Erythroblast (primary cell): ENCODE measurements around the gene GLI3.

Experiments used
- DNase-seq, 2 experiments: peaks; one replicate each; lab custom pipeline; 2025; lab: John Stamatoyannopoulos, UW
- GATA1 ChIP-seq: IDR thresholded peaks from 2 replicates; pipeline ENCODE4 v1.6.1; 2011; ENCODE audit warnings: low read depth, mild to moderate bottlenecking, control low read depth, low read length, moderate library complexity
- POLR2A ChIP-seq: IDR thresholded peaks from 2 replicates; pipeline ENCODE4 v1.6.1; 2011; ENCODE audit warnings: mild to moderate bottlenecking, low read length

The GLI3 gene

DNA sequence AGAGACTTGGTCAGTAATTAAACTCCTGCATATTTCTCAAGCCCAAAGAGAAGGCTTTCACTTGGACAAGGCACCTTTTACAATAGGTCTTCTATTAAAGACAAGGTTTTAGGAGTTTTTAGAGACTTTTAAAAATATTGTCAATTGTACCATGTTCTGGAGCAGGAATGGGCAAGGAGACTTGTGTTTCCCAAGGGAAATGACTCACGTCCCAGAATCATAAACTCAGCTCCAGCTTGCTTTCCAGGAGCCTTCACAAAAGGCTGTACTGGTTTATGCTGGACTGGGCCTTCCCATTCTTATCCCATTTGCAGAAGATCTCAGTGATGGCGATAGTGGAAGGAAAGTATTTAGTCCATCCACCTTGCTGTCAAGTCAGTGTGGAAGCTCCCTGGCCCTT, 7.8 kb upstream of the GLI3 start:
- no peak for TF ChIP-seq GATA1
- TF ChIP-seq POLR2A = no peak
- no peak for DNase-seq

GRCh38 chr7:42242381-42242780, 5.4 kb upstream of the GLI3 start:
- DNase-seq = no peak
- TF ChIP-seq POLR2A (no peak), GATA1 (no peak)

DNA sequence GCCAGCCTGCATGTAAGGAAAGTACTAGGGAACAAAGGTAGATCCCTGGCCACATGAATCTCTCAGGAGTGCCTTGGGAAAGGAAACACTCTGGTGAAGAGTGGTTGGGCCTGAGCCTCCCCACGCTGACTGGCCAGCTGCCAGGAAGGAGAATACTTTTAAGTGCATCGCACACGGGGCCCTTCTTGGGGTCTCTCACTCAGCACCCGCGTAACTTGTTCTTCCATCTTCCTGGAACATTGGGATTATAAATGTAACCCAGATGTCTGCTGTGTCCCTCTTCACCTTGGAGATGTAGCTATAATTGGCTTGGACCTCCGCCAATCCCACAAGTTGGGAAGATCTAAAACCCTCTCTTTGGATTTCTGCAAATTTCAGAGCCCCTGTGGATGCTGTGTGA, 4.4 kb upstream of the GLI3 start:
- no peak for TF ChIP-seq GATA1
- TF ChIP-seq POLR2A = no peak
- no peak for DNase-seq

- TF ChIP-seq GATA1 = no peak
- no peak for TF ChIP-seq POLR2A
- no peak for DNase-seq
Measured at GRCh38 chr7:42240416-42240815, 3.4 kb upstream of the GLI3 start.

DNA sequence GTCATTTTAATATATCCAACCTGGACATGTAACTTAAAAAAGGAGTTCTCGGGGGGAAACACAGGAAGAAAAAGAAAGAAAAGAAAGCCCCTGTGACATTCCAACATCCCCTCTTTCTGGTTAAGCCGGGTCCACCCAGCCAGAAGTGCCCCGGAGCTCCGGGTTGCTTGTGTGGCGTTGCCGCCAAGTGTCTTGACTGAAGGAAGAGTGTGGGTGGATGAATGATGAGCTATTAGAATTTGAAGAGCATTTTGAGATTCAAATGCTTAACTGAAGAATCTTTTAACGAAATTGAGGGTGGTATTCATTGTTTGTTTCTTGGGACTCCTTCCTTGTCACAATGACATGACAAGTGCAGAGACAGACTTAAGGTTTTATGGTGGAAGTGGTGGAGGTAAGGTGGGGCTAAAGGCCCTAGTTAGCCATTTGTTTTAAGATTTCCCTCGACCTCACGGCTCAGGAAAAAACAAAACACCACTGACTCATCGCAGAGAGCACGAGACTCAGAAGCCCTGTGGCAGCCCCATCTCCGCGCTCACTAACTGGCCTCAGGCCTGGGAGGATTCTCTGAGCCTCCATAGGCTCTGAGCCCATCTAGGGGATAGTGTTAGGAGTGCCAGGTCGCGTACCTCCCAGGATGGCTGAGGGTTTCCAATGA, 1.8 kb upstream of the GLI3 start:
- TF ChIP-seq GATA1 (no peak), POLR2A (no peak)
- DNase-seq = no peak

DNA sequence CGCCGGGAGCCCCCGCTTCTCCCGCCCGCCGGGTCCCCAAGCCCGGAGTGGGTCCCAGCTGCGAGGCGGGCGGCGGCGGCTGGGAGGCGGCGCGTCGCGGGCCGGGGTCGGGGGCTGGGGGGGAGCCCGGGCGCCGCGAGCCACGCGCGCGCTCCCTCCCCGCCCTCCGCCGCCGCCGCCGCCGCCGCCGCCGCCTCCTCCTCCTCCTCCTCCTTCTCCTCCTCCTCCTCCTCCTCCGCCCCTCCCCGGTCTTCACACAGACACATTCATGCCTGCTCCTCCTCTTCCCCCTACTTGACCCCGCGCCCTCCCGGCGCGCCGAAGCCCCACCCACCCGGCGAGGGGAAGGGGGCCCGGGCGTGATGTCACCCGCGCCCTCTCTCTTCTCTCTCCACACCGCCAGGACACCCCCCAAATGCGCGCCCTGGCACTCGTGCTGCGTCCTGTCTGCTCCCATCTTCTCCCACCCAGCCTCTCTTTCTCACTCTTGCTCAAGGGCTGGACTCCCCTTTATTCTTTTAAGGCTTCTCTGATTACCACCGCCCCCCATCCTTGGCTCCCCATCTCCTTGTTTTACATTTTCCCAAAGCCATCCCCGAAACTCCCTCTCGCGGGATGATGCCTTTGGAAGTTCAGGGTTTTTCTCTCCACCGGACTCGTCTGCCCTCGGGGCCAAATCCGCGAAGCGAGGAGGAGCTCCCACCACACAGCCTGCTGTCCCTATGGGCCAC, 967 bp upstream of the GLI3 start:
- TF ChIP-seq GATA1 (no peak), POLR2A (no peak)
- no peak for DNase-seq

DNA sequence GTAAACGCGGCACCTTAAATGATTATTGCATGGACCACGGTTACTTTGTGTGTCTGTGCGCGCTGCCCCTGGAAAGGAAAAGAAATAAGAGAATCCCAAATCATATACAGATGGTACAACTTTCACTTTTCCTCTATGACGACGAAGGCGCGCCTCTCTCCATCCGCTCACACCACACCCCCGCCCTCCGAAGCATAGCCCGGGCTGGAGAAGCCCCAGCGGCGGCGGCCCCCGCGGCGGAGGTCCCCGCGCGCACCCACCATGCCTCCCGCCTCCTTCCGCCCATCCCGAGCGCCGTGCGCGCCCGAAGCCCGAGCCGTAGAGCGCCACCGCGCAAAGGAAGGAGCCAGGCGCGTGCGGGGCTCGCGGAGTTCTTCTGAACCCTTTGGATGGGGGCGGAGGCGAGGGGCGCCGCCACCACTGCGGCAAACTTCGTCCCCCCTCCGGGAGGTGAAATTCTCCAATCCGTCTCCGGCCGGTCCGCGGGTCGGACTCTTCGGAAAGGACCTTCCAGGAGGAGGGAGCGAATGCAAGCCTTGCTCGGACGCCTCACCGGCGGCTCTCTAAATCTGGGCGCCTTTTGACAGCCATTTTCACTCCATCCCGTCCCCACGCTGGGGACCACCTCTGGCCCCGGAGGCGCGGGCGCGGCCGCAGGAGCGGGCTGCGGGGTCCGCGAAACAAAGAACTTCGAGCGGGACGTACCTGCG, 588 bp downstream of the GLI3 start:
- DNase-seq = no peak
- TF ChIP-seq POLR2A = no peak

GRCh38 chr7:42235741-42236161, 1.3 kb downstream of the GLI3 start:
- no peak for DNase-seq

GRCh38 chr7:42234736-42235135, 2.3 kb downstream of the GLI3 start:
- DNase-seq = no peak
- TF ChIP-seq GATA1 (no peak), POLR2A (no peak)

More at GRCh38 chr7:42235741-42236161, 1.3 kb downstream of the GLI3 start:
- TF ChIP-seq POLR2A = no peak
- no peak for TF ChIP-seq GATA1

- TF ChIP-seq POLR2A = no peak
- TF ChIP-seq GATA1 = no peak
- DNase-seq = no peak
Measured at GRCh38 chr7:42233695-42234331, 3.2 kb downstream of the GLI3 start.

DNA sequence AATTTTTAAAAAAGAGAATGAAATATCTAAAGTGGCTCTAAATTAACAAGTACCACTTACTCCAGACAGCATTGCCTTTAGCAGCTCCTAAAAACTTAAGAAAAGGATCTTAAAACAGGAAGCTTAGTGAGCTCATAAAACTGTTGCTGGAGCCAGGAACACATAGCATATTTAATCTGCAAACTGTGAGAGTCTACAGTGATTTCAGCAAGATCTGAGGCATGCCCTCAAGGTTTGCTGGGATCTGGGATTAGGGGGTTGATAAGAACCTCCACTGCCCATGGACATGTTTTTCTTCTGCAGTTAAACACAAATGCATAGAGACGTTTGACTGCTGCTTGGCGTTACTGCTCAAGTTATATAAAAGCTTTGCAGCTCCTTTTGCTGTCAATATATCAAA, 3.8 kb downstream of the GLI3 start:
- DNase-seq = no peak
- no peak for TF ChIP-seq POLR2A
- TF ChIP-seq GATA1 = no peak

DNA sequence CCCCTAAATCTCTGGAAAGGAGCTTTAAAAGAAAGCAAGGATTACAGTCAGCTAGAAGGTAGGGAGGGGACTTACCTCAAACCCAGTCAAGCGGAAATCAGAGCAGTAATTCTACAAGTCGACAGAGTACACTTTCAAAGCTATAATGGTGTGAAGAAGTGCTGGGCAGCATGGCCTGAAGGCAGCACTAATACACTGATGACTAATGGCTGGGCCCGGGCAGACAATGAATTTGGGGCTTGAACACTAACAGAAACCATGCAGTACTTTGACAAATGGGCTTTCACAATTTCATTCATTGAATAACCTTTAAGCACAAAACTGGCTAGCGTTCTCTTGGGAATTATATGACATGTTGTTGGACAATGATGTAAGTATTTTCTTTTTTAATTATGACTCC, 4.7 kb downstream of the GLI3 start:
- no peak for DNase-seq
- TF ChIP-seq POLR2A = no peak
- no peak for TF ChIP-seq GATA1

- TF ChIP-seq POLR2A (no peak), GATA1 (no peak)
- DNase-seq = no peak
Measured at GRCh38 chr7:42231043-42231787, 5.8 kb downstream of the GLI3 start.
